Transverse colon (tissue), 4 donors: ENCODE measurements around the gene NME9. TPM values are rescaled to one million over a fixed set of nuclear protein-coding genes. Genes with fewer than 3 reads are reported as not detected.
A peak's percentile ranks its signal among the peaks of the same experiment; 100 is the strongest.

Experiments used
- DNase-seq: peaks from one replicate; pipeline ENCODE4 v3.0.0-alpha.2; 2019
- H3K27ac ChIP-seq, 4 donors: fragments of 200-600 bp; sonication (generic); 2 replicates each; pipeline ENCODE4 v1.5.1; 2016 to 2018; ENCODE audit warnings: inconsistent platforms in 4 of 4
- H3K27me3 ChIP-seq: fragments of 200-600 bp; sonication (generic); 2 replicates; pipeline ENCODE4 v1.5.1; 2017; ENCODE audit warnings: inconsistent platforms
- H3K36me3 ChIP-seq, 4 donors: fragments of 200-600 bp; sonication (generic); 2 replicates each; pipeline ENCODE4 v1.5.1; 2017 to 2019; ENCODE audit warnings: inconsistent platforms in 4 of 4
- H3K4me1 ChIP-seq, 4 donors: fragments of 200-600 bp; sonication (generic); 2 replicates each; pipeline ENCODE4 v1.5.1; 2017 to 2020; ENCODE audit warnings: inconsistent platforms in 4 of 4
- H3K4me3 ChIP-seq, 4 donors: fragments of 200-600 bp; sonication (generic); 1 replicate in 1 of 4; 2 replicates in 3 of 4; pipeline versions ENCODE4 v1.5.1 to v1.6.1; 2017 to 2019; ENCODE audit warnings: inconsistent platforms in 4 of 4
- H3K9me3 ChIP-seq, 2 donors: fragments of 200-600 bp; sonication (generic); 2 replicates each; pipeline ENCODE4 v1.5.1; 2017 to 2019; ENCODE audit warnings: inconsistent platforms in 2 of 2
- EP300 ChIP-seq: sonication (generic); formaldehyde crosslinking; IDR thresholded peaks from one replicate; pipeline ENCODE4 v1.6.1; 2017; ENCODE audit warnings: antibody characterized with exemption, low read depth
- POLR2A ChIP-seq: fragments of 450-650 bp; IDR thresholded peaks from one replicate; pipeline ENCODE4 v1.6.1; 2016; ENCODE audit warnings: antibody characterized with exemption, mild to moderate bottlenecking, moderate library complexity
- POLR2AphosphoS5 ChIP-seq, 3 donors: sonication (generic); formaldehyde crosslinking; IDR thresholded peaks; one replicate each; pipeline ENCODE4 v1.6.1; 2016; ENCODE audit warnings: antibody characterized with exemption in 3 of 3
- WGBS, 2 donors: methylation state at CpG; one replicate each; pipeline ENCODE4 v1.1.5; 2018; ENCODE audit warnings: low coverage in 1 of 2; 5-methylcytosine and 5-hydroxymethylcytosine counted together
- in situ Hi-C, 4 donors: fragments of 200-750 bp; cut with MboI; loops; one replicate each; pipeline versions ENCODE4 v1.15.0 to v1.15.1; 2017; ENCODE audit warnings: low sequenced_read_pairs in 3 of 4, low pct_ligation_motif_present in 1 of 4, low pct_unique_long_range_greater_than_20kb in 1 of 4
- intact Hi-C: fragments of 100-400 bp; cut with DNase I; formaldehyde crosslinking; loops from one replicate; pipeline ENCODE4 v1.15.1; 2023; ENCODE audit warnings: low total_unique reads
- total RNA-seq, 4 donors: library from RNA; depleted of rRNA; stranded (reverse); fragments of >200 nt; gene quantifications; one replicate each; pipeline ENCODE4 v1.1.0, GENCODE V29; 2016
- TF ChIP-seq, protein P1 (sequence below), 5 experiments: fragments of 200-600 bp in 3 of 5; fragments of 450-650 bp in 2 of 5; sonication (generic) in 3 of 5; IDR thresholded peaks; 1 replicate in 2 of 5; 2 replicates in 3 of 5; pipeline ENCODE4 v1.5.1; 2016 to 2017; ENCODE audit warnings: antibody characterized with exemption in 5 of 5, inconsistent platforms in 3 of 5, mild to moderate bottlenecking in 2 of 5, moderate library complexity in 1 of 5

The NME9 gene
- total RNA-seq, 4 donors from 2014 or later = not detected

- TF ChIP-seq POLR2AphosphoS5 (IDR thresholded peaks at IDR 0.05) (no peak), POLR2A (no peak), EP300 (no peak)
- TF ChIP-seq, protein P1, sequence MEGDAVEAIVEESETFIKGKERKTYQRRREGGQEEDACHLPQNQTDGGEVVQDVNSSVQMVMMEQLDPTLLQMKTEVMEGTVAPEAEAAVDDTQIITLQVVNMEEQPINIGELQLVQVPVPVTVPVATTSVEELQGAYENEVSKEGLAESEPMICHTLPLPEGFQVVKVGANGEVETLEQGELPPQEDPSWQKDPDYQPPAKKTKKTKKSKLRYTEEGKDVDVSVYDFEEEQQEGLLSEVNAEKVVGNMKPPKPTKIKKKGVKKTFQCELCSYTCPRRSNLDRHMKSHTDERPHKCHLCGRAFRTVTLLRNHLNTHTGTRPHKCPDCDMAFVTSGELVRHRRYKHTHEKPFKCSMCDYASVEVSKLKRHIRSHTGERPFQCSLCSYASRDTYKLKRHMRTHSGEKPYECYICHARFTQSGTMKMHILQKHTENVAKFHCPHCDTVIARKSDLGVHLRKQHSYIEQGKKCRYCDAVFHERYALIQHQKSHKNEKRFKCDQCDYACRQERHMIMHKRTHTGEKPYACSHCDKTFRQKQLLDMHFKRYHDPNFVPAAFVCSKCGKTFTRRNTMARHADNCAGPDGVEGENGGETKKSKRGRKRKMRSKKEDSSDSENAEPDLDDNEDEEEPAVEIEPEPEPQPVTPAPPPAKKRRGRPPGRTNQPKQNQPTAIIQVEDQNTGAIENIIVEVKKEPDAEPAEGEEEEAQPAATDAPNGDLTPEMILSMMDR (IDR thresholded peaks at IDR 0.05) = no peak
Observed at GRCh38 chr3:138351151-138351550, 21.5 kb upstream of the NME9 start.

DNA sequence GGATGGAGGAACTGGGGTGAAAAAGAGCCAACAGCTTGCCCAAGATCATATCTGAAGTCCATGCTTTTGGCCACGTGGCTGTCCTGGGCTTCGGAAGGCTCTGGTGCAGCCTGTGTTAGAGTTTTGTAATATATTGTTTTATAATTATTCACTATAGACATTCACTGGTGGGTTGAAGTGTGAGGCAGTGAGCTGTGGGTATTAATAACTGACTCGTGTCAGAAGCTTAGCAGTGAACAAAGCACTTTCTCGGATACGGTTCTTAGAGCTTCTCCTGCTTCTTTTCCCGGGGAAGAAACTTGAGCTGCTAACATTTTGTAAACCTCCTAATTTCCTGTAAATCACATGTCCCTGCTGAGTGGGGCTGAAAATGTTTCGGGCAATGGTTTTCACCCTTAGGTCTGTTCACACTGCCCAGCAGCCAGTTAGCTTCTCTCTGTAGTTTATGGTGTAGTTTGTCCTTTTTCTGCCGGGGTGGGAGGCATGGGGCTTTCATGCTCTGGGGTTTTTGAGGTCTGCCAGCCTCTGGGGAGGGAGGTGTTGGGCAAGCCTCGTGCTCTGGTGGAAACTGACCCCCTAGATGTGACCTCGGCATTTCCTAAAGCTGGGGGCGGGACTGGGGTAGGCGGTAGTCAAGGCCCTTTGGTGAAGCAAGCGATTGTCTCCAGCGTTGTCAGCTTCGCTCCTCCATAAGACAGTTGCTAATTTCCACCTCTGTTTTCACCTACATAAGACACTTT is 20.4 kb upstream of the NME9 start:
- WGBS, 2 donors = 19 to 63% methylated on average over 7 to 15 of the region's 15 CpGs
- TF ChIP-seq EP300 = no peak
- Histone ChIP-seq H3K27me3 (peaks cover 9% of the 10 kb centered on the region), H3K36me3 (no peaks in the 10 kb centered on the region), H3K9me3 (no peaks in the 10 kb centered on the region), H3K4me1 (peaks cover 0 to 22% (median 5%) of the 10 kb centered on the region in 4 donors), H3K4me3 (peak overlapping the region in 1 of 4 donors; percentile 72), H3K27ac (peak overlapping the region; percentile 83 to 91 (median 86))
- intact Hi-C loops = loop anchor here (5.0 kb wide), 1 partner anchor 997 kb away; no protein-coding TSS in a partner anchor
- in situ Hi-C loops = no loop called here
- DNase-seq = no peak

More at GRCh38 chr3:138351151-138351550, 21.5 kb upstream of the NME9 start:
- Histone ChIP-seq H3K9me3 (no peaks in the 10 kb centered on the region), H3K27me3 (peaks cover 9% of the 10 kb centered on the region), H3K27ac (no peak overlapping the region), H3K4me1 (peaks cover 0 to 22% (median 5%) of the 10 kb centered on the region in 4 donors), H3K4me3 (no peak overlapping the region), H3K36me3 (no peaks in the 10 kb centered on the region)
- in situ Hi-C loops (no loop called here), intact Hi-C loops (no loop called here)
- no peak for DNase-seq

GRCh38 chr3:138348754-138349739 is 19.4 kb upstream of the NME9 start:
- intact Hi-C loops (loop anchor here (5.0 kb wide), 1 partner anchor 998 kb away; no protein-coding TSS in a partner anchor), in situ Hi-C loops (no loop called here)
- no peaks in the 10 kb centered on the region for H3K36me3 ChIP-seq
- peaks cover 9% of the 10 kb centered on the region for H3K27me3 ChIP-seq
- H3K27ac ChIP-seq = peak overlapping the region; percentile 83 to 91 (median 86)
- H3K4me1 ChIP-seq = peaks cover 0 to 22% (median 5%) of the 10 kb centered on the region in 4 donors
- H3K9me3 ChIP-seq = no peaks in the 10 kb centered on the region
- 10% methylated on average over 55 of the region's 58 CpGs; no CpG with 5 or more reads in 1 of the 2 donors for WGBS, 2 donors
- TF ChIP-seq, protein P1 (IDR thresholded peaks at IDR 0.05) = no peak
- TF ChIP-seq EP300 = no peak
- TF ChIP-seq POLR2AphosphoS5 (IDR thresholded peaks at IDR 0.05) = no peak
- TF ChIP-seq POLR2A = no peak
- DNase-seq = no peak
- peak overlapping the region; percentile 59 to 78 (median 68) for H3K4me3 ChIP-seq

GRCh38 chr3:138347960-138348753 is 18.5 kb upstream of the NME9 start, which contains the start of gene MRAS:
Gene MRAS (plus strand): TSS chr3:138348579. CDS start chr3:138372884, 24,305 bp downstream.
- intact Hi-C loops (loop anchor here (5.0 kb wide), 1 partner anchor 999 kb away; no protein-coding TSS in a partner anchor), in situ Hi-C loops (no loop called here)
- peak within 1 kb of the TSS; percentile 83 to 91 (median 86) for H3K27ac ChIP-seq
- H3K9me3 ChIP-seq = no peaks in the 10 kb centered on the region
- 2% methylated on average over 67 of the region's 93 CpGs; no CpG with 5 or more reads in 1 of the 2 donors for WGBS, 2 donors
- H3K4me1 ChIP-seq = peaks cover 0 to 22% (median 5%) of the 10 kb centered on the region in 4 donors
- H3K4me3 ChIP-seq = peak within 1 kb of the TSS; percentile 59 to 78 (median 68)
- TF ChIP-seq, protein P1 (IDR thresholded peaks at IDR 0.05) = peak in 2 of 5 experiments; percentile 17 to 31
- TF ChIP-seq POLR2A (no peak), POLR2AphosphoS5 (IDR thresholded peaks at IDR 0.05) (peak in 1 of 3 donors; percentile 12), EP300 (no peak)
- peaks cover 9% of the 10 kb centered on the region for H3K27me3 ChIP-seq
- no peaks in the 10 kb centered on the region for H3K36me3 ChIP-seq
- peak; percentile 67 for DNase-seq
